CD4-positive, alpha-beta T cell (primary cell): ENCODE measurements around the gene TGFBR2. TPM values are rescaled to one million over a fixed set of nuclear protein-coding genes. Genes with fewer than 3 reads are reported as not detected.

Experiments
- ATAC-seq: fragments of 200-7000 bp; cut with Tn5 transposase; one replicate; pipeline ENCODE4 v1.10.0; 2022; ENCODE audit warnings: mild to moderate bottlenecking; ENCODE audit not compliant: poor library complexity
- CTCF ChIA-PET: fragments of 350-600 bp; sonication (Branson Sonifier 250); formaldehyde crosslinking; loops from one replicate; lab custom pipeline; 2021; ENCODE audit warnings: antibody characterized with exemption, inconsistent platforms; lab: Charles Lee
- POLR2A ChIA-PET: fragments of 350-600 bp; sonication (Branson Sonifier 250); formaldehyde crosslinking; loops from one replicate; lab custom pipeline; 2021; ENCODE audit warnings: antibody characterized with exemption, inconsistent platforms; lab: Charles Lee
- DNase-seq, 14 experiments: peaks; one replicate each; pipeline ENCODE4 v3.0.0-alpha.2; 2013 to 2020; ENCODE audit warnings: mixed read lengths in 2 of 14
- H3K27ac ChIP-seq, 2 donors: one replicate each; pipeline versions ENCODE4 v1.5.1 to v1.7.0; 2013; ENCODE audit warnings: low read length in 2 of 2, low read depth in 1 of 2, mild to moderate bottlenecking in 1 of 2
- H3K27me3 ChIP-seq, 2 experiments: 1 replicate in 1 of 2; 2 replicates in 1 of 2; pipeline versions ENCODE4 v1.6.1 to v1.7.0; 2013; ENCODE audit warnings: low read length in 2 of 2, control low read depth in 1 of 2, mild to moderate bottlenecking in 1 of 2, moderate library complexity in 1 of 2; ENCODE audit not compliant: insufficient read depth in 2 of 2, control insufficient read depth in 1 of 2
- H3K36me3 ChIP-seq: one replicate; pipeline ENCODE4 v1.6.1; 2013; ENCODE audit warnings: low read length, control low read depth; ENCODE audit not compliant: insufficient read depth
- H3K4me1 ChIP-seq: one replicate; pipeline ENCODE4 v1.6.1; 2013; ENCODE audit warnings: low read length, control low read depth; ENCODE audit not compliant: insufficient read depth
- H3K4me3 ChIP-seq: one replicate; pipeline ENCODE4 v1.5.1; 2013; ENCODE audit warnings: mild to moderate bottlenecking, low read length, moderate library complexity
- H3K9me3 ChIP-seq, 2 experiments: 1 replicate in 1 of 2; 2 replicates in 1 of 2; pipeline versions ENCODE4 v1.6.1 to v1.7.0; 2013; ENCODE audit warnings: low read length in 2 of 2, mild to moderate bottlenecking in 2 of 2, control low read depth in 1 of 2, moderate library complexity in 1 of 2; ENCODE audit not compliant: control insufficient read depth in 1 of 2, insufficient read depth in 1 of 2
- H3K27ac Mint-ChIP-seq: one replicate; pipeline ENCODE4 v1.8.0; 2020; ENCODE audit warnings: mixed read lengths
- H3K27me3 Mint-ChIP-seq: one replicate; pipeline ENCODE4 v1.8.0; 2021; ENCODE audit warnings: mixed read lengths
- H3K36me3 Mint-ChIP-seq: one replicate; pipeline ENCODE4 v1.8.0; 2021; ENCODE audit warnings: low read depth, mixed read lengths
- H3K4me1 Mint-ChIP-seq: one replicate; pipeline ENCODE4 v1.8.0; 2021; ENCODE audit warnings: low read depth, mixed read lengths
- H3K4me3 Mint-ChIP-seq: one replicate; pipeline ENCODE4 v1.8.0; 2020; ENCODE audit warnings: mild to moderate bottlenecking, mixed read lengths
- H3K9me3 Mint-ChIP-seq: one replicate; pipeline ENCODE4 v1.8.0; 2020; ENCODE audit warnings: mixed read lengths
- CTCF ChIP-seq: fragments of 200-600 bp; IDR thresholded peaks from one replicate; pipeline ENCODE4 v1.8.0; 2022; ENCODE audit warnings: antibody characterized with exemption, mild to moderate bottlenecking
- intact Hi-C, 2 experiments: fragments of 100-400 bp; cut with DNase I in 1 of 2; cut with micrococcal nuclease in 1 of 2; formaldehyde crosslinking; loops; one replicate each; pipeline versions ENCODE4 v1.15.1 to v1.9.0; 2023 to 2025; cut with DNase I, micrococcal nuclease
- total RNA-seq, 174 experiments: library from RNA in 2 of 174; stranded (reverse) in 2 of 174; gene quantifications; one replicate each; pipeline ENCODE4 v1.2.3 and lab custom pipeline; 2021 to 2026

Gene TGFBR2
- total RNA-seq, 2 experiments from 2014 or later: 203 to 205 TPM

- CTCF ChIA-PET: interaction anchor here (1.0 to 2.9 kb wide), 9 partner anchors 9 to 339 kb away, joined by 3 to 13 read pairs (median 4); partner anchors contain the start of gene TGFBR2
- POLR2A ChIA-PET: interaction anchor here (0.8 to 10.0 kb wide), 20 partner anchors 8 to 459 kb away, joined by 3 to 297 read pairs (median 8); partner anchors contain the start of gene TGFBR2
- no peaks in the 10 kb centered on the region for H3K27me3 ChIP-seq
- Mint-ChIP-seq H3K27me3 (no peaks in the 10 kb centered on the region), H3K36me3 (peaks cover 93% of the 10 kb centered on the region), H3K4me1 (peaks cover 93% of the 10 kb centered on the region), H3K4me3 (peak overlapping the region; percentile 88), H3K9me3 (no peaks in the 10 kb centered on the region), H3K27ac (peak overlapping the region; percentile 96)
- H3K4me1 ChIP-seq: peaks cover 85% of the 10 kb centered on the region
- ATAC-seq: peak; percentile 40
- H3K4me3 ChIP-seq: no peak overlapping the region
- peaks cover 68% of the 10 kb centered on the region for H3K36me3 ChIP-seq
- TF ChIP-seq CTCF: no peak
- H3K27ac ChIP-seq: peak overlapping the region; percentile 85 to 96
- no peaks in the 10 kb centered on the region for H3K9me3 ChIP-seq
- peak in 6 of 14 experiments; percentile 24 to 70 (median 53) for DNase-seq
- intact Hi-C loops: loop anchor here in 1 of 2 experiments (1.0 to 10.0 kb wide), 6 partner anchors 9 to 1767 kb away; no protein-coding TSS in a partner anchor
These were observed 51.5 kb downstream of the TGFBR2 start for GRCh38 chr3:30657914-30658313.

- H3K27me3 ChIP-seq: no peaks in the 10 kb centered on the region
- peaks cover 69% of the 10 kb centered on the region for H3K36me3 ChIP-seq
- H3K4me1 Mint-ChIP-seq: peaks cover 93% of the 10 kb centered on the region
- ATAC-seq (peak; percentile 54), DNase-seq (peak in 13 of 14 experiments; percentile 28 to 83 (median 47))
- peaks cover 93% of the 10 kb centered on the region for H3K36me3 Mint-ChIP-seq
- H3K4me3 Mint-ChIP-seq: peak overlapping the region; percentile 88
- POLR2A ChIA-PET: interaction anchor here (0.8 to 10.0 kb wide), 21 partner anchors 7 to 460 kb away, joined by 3 to 297 read pairs (median 8); partner anchors contain the start of gene TGFBR2
- no peaks in the 10 kb centered on the region for H3K9me3 Mint-ChIP-seq
- CTCF ChIA-PET: interaction anchor here (0.7 to 2.9 kb wide), 12 partner anchors 9 to 339 kb away, joined by 3 to 13 read pairs (median 4); partner anchors contain the start of gene TGFBR2
- H3K4me1 ChIP-seq: peaks cover 80% of the 10 kb centered on the region
- TF ChIP-seq CTCF: no peak
- H3K4me3 ChIP-seq: peak overlapping the region; percentile 6
- H3K27me3 Mint-ChIP-seq: no peaks in the 10 kb centered on the region
- intact Hi-C loops: loop anchor here in 1 of 2 experiments (1.0 to 10.0 kb wide), 6 partner anchors 9 to 1766 kb away; no protein-coding TSS in a partner anchor
- peak overlapping the region; percentile 85 to 96 for H3K27ac ChIP-seq
- H3K9me3 ChIP-seq: no peaks in the 10 kb centered on the region
- peak overlapping the region; percentile 96 for H3K27ac Mint-ChIP-seq
These were observed 52.1 kb downstream of the TGFBR2 start for GRCh38 chr3:30658328-30659052.

GRCh38 chr3:30659270-30660130 lies 53.1 kb downstream of the TGFBR2 start:
- peaks cover 62% of the 10 kb centered on the region for H3K36me3 ChIP-seq
- Mint-ChIP-seq H3K27ac (peak overlapping the region; percentile 96), H3K9me3 (no peaks in the 10 kb centered on the region), H3K4me1 (peaks cover 93% of the 10 kb centered on the region), H3K36me3 (peaks cover 93% of the 10 kb centered on the region), H3K4me3 (peak overlapping the region; percentile 88), H3K27me3 (no peaks in the 10 kb centered on the region)
- H3K27me3 ChIP-seq: no peaks in the 10 kb centered on the region
- peaks cover 80% of the 10 kb centered on the region for H3K4me1 ChIP-seq
- ATAC-seq (no peak), DNase-seq (peak in 1 of 14 experiments; percentile 40)
- intact Hi-C loops: loop anchor here in 1 of 2 experiments (2.0 to 10.0 kb wide), 4 partner anchors 21 to 1765 kb away; no protein-coding TSS in a partner anchor
- CTCF ChIA-PET: interaction anchor here (0.7 to 2.9 kb wide), 8 partner anchors 8 to 340 kb away, joined by 3 to 13 read pairs (median 4); partner anchors contain the start of gene TGFBR2
- peak overlapping the region; percentile 85 to 96 for H3K27ac ChIP-seq
- no peak for TF ChIP-seq CTCF
- POLR2A ChIA-PET: interaction anchor here (0.9 to 10.0 kb wide), 15 partner anchors 6 to 461 kb away, joined by 3 to 297 read pairs (median 9); partner anchors contain the start of gene TGFBR2
- H3K4me3 ChIP-seq: no peak overlapping the region
- H3K9me3 ChIP-seq: no peaks in the 10 kb centered on the region
